ENCODE results near the gene NDUFS1.
"Not testable (repeated sequence)": the region's sequence is repeated elsewhere in the genome, so short reads cannot be mapped to it uniquely, and the experiment has no call there.

NDUFS1 gene

GRCh38 chr2:206189691-206190090 is 30.4 kb upstream of the NDUFS1 start:
- no peaks in the 10 kb centered on the region for H3K79me2 ChIP-seq (ENCODE audit: insufficient read depth, low read depth)
- no peak overlapping the region for H2AFZ ChIP-seq (ENCODE audit: low read depth)
- H3K9ac ChIP-seq = no peak overlapping the region
- H4K20me1 ChIP-seq (ENCODE audit: insufficient read depth) = no peaks in the 10 kb centered on the region
- H3K27ac ChIP-seq = no peak overlapping the region
- no peaks in the 10 kb centered on the region for H3K27me3 ChIP-seq (ENCODE audit: insufficient read depth, low read depth)
- TF ChIP-seq CTCF (conservative IDR thresholded peaks at IDR 0.05; ENCODE audit: low read depth, low read length) = no peak
- no peak overlapping the region for H3K4me2 ChIP-seq
- no peak overlapping the region for H3K4me3 ChIP-seq (IDR thresholded peaks at IDR 0.05; ENCODE audit: insufficient read depth, low read depth, low read length)
- H3K36me3 ChIP-seq (ENCODE audit: insufficient read depth) = no peaks in the 10 kb centered on the region
- H3K4me1 ChIP-seq (ENCODE audit: low read depth, poor library complexity, severe bottlenecking) = peaks cover 14% of the 10 kb centered on the region

GRCh38 chr2:206181526-206181925 is 22.3 kb upstream of the NDUFS1 start:
- not testable (repeated sequence) for H3K27ac ChIP-seq; H3K9ac ChIP-seq; H2AFZ ChIP-seq (ENCODE audit: low read depth); H3K4me3 ChIP-seq (IDR thresholded peaks at IDR 0.05; ENCODE audit: insufficient read depth, low read depth, low read length); H3K79me2 ChIP-seq (ENCODE audit: insufficient read depth, low read depth); H4K20me1 ChIP-seq (ENCODE audit: insufficient read depth); H3K4me1 ChIP-seq (ENCODE audit: low read depth, poor library complexity, severe bottlenecking); H3K27me3 ChIP-seq (ENCODE audit: insufficient read depth, low read depth); H3K36me3 ChIP-seq (ENCODE audit: insufficient read depth); H3K4me2 ChIP-seq

GRCh38 chr2:206176901-206177300 is 17.7 kb upstream of the NDUFS1 start:
- no peak overlapping the region for H2AFZ ChIP-seq (ENCODE audit: low read depth)
- H4K20me1 ChIP-seq (ENCODE audit: insufficient read depth) = no peaks in the 10 kb centered on the region
- H3K9ac ChIP-seq = no peak overlapping the region
- no peak overlapping the region for H3K4me3 ChIP-seq (IDR thresholded peaks at IDR 0.05; ENCODE audit: insufficient read depth, low read depth, low read length)
- H3K27ac ChIP-seq = no peak overlapping the region
- H3K4me1 ChIP-seq (ENCODE audit: low read depth, poor library complexity, severe bottlenecking) = no peaks in the 10 kb centered on the region
- no peaks in the 10 kb centered on the region for H3K79me2 ChIP-seq (ENCODE audit: insufficient read depth, low read depth)
- H3K27me3 ChIP-seq (ENCODE audit: insufficient read depth, low read depth) = no peaks in the 10 kb centered on the region
- H3K4me2 ChIP-seq = no peak overlapping the region
- TF ChIP-seq CTCF (conservative IDR thresholded peaks at IDR 0.05; ENCODE audit: low read depth, low read length) = no peak
- no peaks in the 10 kb centered on the region for H3K36me3 ChIP-seq (ENCODE audit: insufficient read depth)

GRCh38 chr2:206176121-206176520 is 16.9 kb upstream of the NDUFS1 start:
- Histone ChIP-seq H3K4me3 (IDR thresholded peaks at IDR 0.05; ENCODE audit: insufficient read depth, low read depth, low read length) (no peak overlapping the region), H3K4me2 (no peak overlapping the region), H3K27ac (no peak overlapping the region), H2AFZ (ENCODE audit: low read depth) (no peak overlapping the region), H3K27me3 (ENCODE audit: insufficient read depth, low read depth) (no peaks in the 10 kb centered on the region), H3K79me2 (ENCODE audit: insufficient read depth, low read depth) (no peaks in the 10 kb centered on the region), H3K9ac (no peak overlapping the region), H3K4me1 (ENCODE audit: low read depth, poor library complexity, severe bottlenecking) (no peaks in the 10 kb centered on the region), H4K20me1 (ENCODE audit: insufficient read depth) (no peaks in the 10 kb centered on the region), H3K36me3 (ENCODE audit: insufficient read depth) (no peaks in the 10 kb centered on the region)
- TF ChIP-seq CTCF (conservative IDR thresholded peaks at IDR 0.05; ENCODE audit: low read depth, low read length) = no peak

- no peak overlapping the region for H3K4me2 ChIP-seq
- no peaks in the 10 kb centered on the region for H3K36me3 ChIP-seq (ENCODE audit: insufficient read depth)
- H3K9ac ChIP-seq = no peak overlapping the region
- no peaks in the 10 kb centered on the region for H4K20me1 ChIP-seq (ENCODE audit: insufficient read depth)
- no peaks in the 10 kb centered on the region for H3K4me1 ChIP-seq (ENCODE audit: low read depth, poor library complexity, severe bottlenecking)
- H3K27me3 ChIP-seq (ENCODE audit: insufficient read depth, low read depth) = no peaks in the 10 kb centered on the region
- H3K79me2 ChIP-seq (ENCODE audit: insufficient read depth, low read depth) = no peaks in the 10 kb centered on the region
- no peak overlapping the region for H2AFZ ChIP-seq (ENCODE audit: low read depth)
- H3K27ac ChIP-seq = no peak overlapping the region
- no peak for TF ChIP-seq CTCF (conservative IDR thresholded peaks at IDR 0.05; ENCODE audit: low read depth, low read length)
- H3K4me3 ChIP-seq (IDR thresholded peaks at IDR 0.05; ENCODE audit: insufficient read depth, low read depth, low read length) = no peak overlapping the region
Measured at GRCh38 chr2:206173147-206173546, 13.9 kb upstream of the NDUFS1 start.

GRCh38 chr2:206171624-206172397 is 12.6 kb upstream of the NDUFS1 start:
- not testable (repeated sequence) for H3K27me3 ChIP-seq (ENCODE audit: insufficient read depth, low read depth); H4K20me1 ChIP-seq (ENCODE audit: insufficient read depth); H3K36me3 ChIP-seq (ENCODE audit: insufficient read depth); H3K9ac ChIP-seq; H3K79me2 ChIP-seq (ENCODE audit: insufficient read depth, low read depth); H3K4me3 ChIP-seq (IDR thresholded peaks at IDR 0.05; ENCODE audit: insufficient read depth, low read depth, low read length); H3K27ac ChIP-seq; H2AFZ ChIP-seq (ENCODE audit: low read depth); H3K4me1 ChIP-seq (ENCODE audit: low read depth, poor library complexity, severe bottlenecking); H3K4me2 ChIP-seq

- not testable (repeated sequence) for H3K27ac ChIP-seq; H3K36me3 ChIP-seq (ENCODE audit: insufficient read depth); H3K27me3 ChIP-seq (ENCODE audit: insufficient read depth, low read depth); H3K79me2 ChIP-seq (ENCODE audit: insufficient read depth, low read depth); H3K4me1 ChIP-seq (ENCODE audit: low read depth, poor library complexity, severe bottlenecking); H3K4me3 ChIP-seq (IDR thresholded peaks at IDR 0.05; ENCODE audit: insufficient read depth, low read depth, low read length); H3K9ac ChIP-seq; H4K20me1 ChIP-seq (ENCODE audit: insufficient read depth); H2AFZ ChIP-seq (ENCODE audit: low read depth); H3K4me2 ChIP-seq
Measured at GRCh38 chr2:206168230-206168629, 9.0 kb upstream of the NDUFS1 start.
